GM12874 (cell line): ENCODE results near the gene ARID1B.

Source experiments
- CTCF ChIP-seq: IDR thresholded peaks from 2 replicates; pipeline ENCODE4 v1.5.1; 2011; ENCODE audit warnings: low read depth, mild to moderate bottlenecking, control low read depth, low read length, moderate library complexity; ENCODE audit not compliant: insufficient read depth

Gene ARID1B

GRCh38 chr6:157079771-157080170, 302.6 kb downstream of the ARID1B start:
- TF ChIP-seq CTCF: no peak

- no peak for TF ChIP-seq CTCF
Observed at GRCh38 chr6:157080986-157081391, 303.8 kb downstream of the ARID1B start.

GRCh38 chr6:157083343-157083742, 306.2 kb downstream of the ARID1B start:
- TF ChIP-seq CTCF: no peak

GRCh38 chr6:157086632-157087031, 309.5 kb downstream of the ARID1B start:
- TF ChIP-seq CTCF: no peak

- TF ChIP-seq CTCF: no peak
Observed at GRCh38 chr6:157087974-157088373, 310.8 kb downstream of the ARID1B start.

- TF ChIP-seq CTCF: no peak
Observed at GRCh38 chr6:157088841-157089240, 311.7 kb downstream of the ARID1B start.

GRCh38 chr6:157089258-157089657, 312.1 kb downstream of the ARID1B start:
- TF ChIP-seq CTCF: no peak

GRCh38 chr6:157089851-157090250, 312.7 kb downstream of the ARID1B start:
- TF ChIP-seq CTCF: no peak
